ENCODE results near the gene JADE1. TPM values are rescaled to one million over a fixed set of nuclear protein-coding genes. Genes with fewer than 3 reads are reported as not detected.

Gene JADE1
- total RNA-seq, 6 donors from 2014 or later: 26.2 to 46.5 (median 38.1) TPM

DNA sequence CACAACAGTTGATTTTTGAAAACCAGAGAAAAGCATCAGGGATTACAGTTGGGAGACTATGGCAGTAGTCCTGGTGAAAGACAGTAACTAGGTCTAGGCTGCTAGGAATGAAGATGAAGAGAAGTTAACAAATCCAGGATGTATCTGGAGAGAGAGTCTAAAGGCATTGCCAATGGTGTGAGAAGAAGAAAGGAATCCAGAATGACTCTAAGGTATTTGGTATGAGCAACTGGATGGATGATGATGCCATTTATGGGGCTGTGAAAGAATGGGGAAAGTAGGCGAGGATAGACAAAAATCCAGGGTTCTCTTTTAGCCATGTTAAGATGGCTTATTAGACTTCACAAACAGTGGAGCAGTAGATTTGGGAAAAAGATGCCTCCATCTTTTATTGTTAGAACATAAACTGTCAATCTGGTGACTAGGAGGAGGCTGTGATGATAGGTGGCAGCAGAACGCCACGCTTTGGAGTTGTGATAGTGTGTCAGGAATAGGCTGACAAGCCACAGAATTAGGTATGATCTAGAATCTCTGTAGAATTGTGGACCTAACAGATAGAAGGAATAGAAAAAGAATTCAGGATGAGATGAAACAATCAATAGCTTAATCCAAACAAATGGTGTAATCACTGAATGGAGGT lies 27.3 kb upstream of the JADE1 start:
- DNase-seq (peak in 1 of 2 donors; percentile 27), ATAC-seq (ENCODE audit: low FRiP score in 2 of 2) (peak in 1 of 2 donors; percentile 48)
- H3K9me3 ChIP-seq: no peaks in the 10 kb centered on the region
- WGBS, 2 donors: 84 to 85% methylated on average over 3 of the region's 3 CpGs
- no peaks in the 10 kb centered on the region for H3K4me1 ChIP-seq
- no peak overlapping the region for H3K4me3 ChIP-seq
- no peaks in the 10 kb centered on the region for H3K27me3 ChIP-seq
- TF ChIP-seq POLR2A (IDR thresholded peaks at IDR 0.05): no peak
- TF ChIP-seq, protein P1, sequence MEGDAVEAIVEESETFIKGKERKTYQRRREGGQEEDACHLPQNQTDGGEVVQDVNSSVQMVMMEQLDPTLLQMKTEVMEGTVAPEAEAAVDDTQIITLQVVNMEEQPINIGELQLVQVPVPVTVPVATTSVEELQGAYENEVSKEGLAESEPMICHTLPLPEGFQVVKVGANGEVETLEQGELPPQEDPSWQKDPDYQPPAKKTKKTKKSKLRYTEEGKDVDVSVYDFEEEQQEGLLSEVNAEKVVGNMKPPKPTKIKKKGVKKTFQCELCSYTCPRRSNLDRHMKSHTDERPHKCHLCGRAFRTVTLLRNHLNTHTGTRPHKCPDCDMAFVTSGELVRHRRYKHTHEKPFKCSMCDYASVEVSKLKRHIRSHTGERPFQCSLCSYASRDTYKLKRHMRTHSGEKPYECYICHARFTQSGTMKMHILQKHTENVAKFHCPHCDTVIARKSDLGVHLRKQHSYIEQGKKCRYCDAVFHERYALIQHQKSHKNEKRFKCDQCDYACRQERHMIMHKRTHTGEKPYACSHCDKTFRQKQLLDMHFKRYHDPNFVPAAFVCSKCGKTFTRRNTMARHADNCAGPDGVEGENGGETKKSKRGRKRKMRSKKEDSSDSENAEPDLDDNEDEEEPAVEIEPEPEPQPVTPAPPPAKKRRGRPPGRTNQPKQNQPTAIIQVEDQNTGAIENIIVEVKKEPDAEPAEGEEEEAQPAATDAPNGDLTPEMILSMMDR (IDR thresholded peaks at IDR 0.05): peak in 1 of 6 experiments; percentile 24
- no peak for TF ChIP-seq EP300 (IDR thresholded peaks at IDR 0.05)
- TF ChIP-seq POLR2AphosphoS5 (IDR thresholded peaks at IDR 0.05): no peak
- no peaks in the 10 kb centered on the region for H3K36me3 ChIP-seq
- no peak overlapping the region for H3K27ac ChIP-seq

DNA sequence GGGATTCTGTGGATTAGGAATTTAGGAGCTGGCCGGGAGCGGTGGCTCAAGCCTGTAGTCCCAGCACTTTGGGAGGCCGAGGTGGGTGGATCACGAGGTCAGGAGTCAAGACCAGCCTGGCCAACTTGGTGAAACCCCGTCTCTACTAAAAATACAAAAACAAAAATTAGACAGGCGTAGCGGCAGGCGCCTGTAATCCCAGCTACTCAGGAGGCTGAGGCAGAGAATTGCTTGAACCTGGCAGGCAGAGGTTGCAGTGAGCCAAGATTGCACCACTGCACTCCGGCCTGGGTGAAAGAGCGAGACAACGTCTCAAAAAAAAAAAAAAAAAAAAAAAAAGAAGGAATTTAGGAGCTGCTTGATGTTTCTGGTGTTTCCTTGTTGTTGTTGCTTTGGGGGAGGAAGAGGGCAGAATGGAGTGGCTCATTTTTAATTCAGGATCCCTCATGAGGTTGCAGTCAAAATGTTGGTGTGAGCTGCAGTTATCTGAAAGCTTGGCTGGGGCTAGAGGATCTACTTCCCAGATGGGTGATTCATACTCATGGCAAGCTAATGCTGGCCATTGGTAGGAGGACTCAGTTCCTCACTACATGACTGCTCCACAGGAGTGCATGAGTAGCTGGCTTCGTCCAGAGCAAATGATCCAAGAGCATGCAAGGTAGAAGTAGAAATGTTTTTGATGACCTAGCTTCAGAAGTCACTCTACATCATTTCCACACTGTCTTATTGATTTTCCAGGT lies 26.5 kb upstream of the JADE1 start:
- Histone ChIP-seq H3K9me3 (no peaks in the 10 kb centered on the region), H3K27ac (no peak overlapping the region), H3K36me3 (no peaks in the 10 kb centered on the region), H3K4me1 (no peaks in the 10 kb centered on the region), H3K27me3 (no peaks in the 10 kb centered on the region), H3K4me3 (no peak overlapping the region)
- 82 to 91% methylated on average over 11 to 12 of the region's 12 CpGs for WGBS, 2 donors
- TF ChIP-seq, protein P1 (IDR thresholded peaks at IDR 0.05): no peak
- TF ChIP-seq EP300 (IDR thresholded peaks at IDR 0.05): no peak
- no peak for TF ChIP-seq POLR2AphosphoS5 (IDR thresholded peaks at IDR 0.05)
- no peak for TF ChIP-seq POLR2A (IDR thresholded peaks at IDR 0.05)
- DNase-seq: no peak
- peak in 1 of 2 donors; percentile 88 for ATAC-seq (ENCODE audit: low FRiP score in 2 of 2)

DNA sequence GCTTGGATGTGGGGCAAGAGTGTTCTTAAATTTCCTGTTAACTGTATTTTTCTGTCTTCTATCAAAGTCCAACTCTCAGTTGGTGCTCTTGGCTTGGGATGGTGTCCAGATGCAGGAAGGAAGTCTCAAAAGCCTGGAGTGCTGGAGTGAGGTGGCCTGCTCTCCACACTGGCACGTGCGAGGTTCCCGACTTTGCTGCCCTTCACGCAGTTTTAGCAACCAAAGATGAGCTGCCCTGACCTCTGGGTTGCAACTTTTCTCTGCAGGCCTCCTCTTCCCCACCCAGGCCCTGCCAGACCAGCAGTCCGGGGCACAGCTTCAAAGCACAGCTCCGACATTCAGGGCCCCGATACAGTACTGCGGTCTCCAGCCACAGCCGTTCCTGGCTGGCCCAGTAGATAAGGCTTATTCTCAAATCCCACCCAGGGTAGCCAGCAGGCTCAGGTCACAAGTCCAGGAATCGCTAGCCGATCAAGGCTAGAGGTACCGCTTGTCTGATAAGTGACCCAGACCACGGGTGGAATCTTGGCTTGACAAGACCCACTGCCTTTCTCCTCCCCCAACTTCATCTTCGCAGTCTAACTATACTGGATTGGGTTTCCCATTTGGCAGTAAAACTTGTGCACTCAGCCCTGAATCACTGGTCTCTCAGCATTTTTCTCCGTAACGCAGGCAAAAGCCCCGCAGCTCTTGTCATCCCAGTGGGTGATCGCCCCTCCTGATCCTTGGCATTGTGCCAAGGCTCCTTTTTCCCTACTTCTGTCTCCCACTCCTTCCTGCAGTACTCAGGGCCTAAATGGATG lies 21.8 kb upstream of the JADE1 start:
- Histone ChIP-seq H3K4me3 (no peak overlapping the region), H3K36me3 (no peaks in the 10 kb centered on the region), H3K9me3 (no peaks in the 10 kb centered on the region), H3K27me3 (no peaks in the 10 kb centered on the region), H3K27ac (no peak overlapping the region), H3K4me1 (no peaks in the 10 kb centered on the region)
- WGBS, 2 donors: 84 to 86% methylated on average over 17 to 18 of the region's 18 CpGs
- TF ChIP-seq, protein P1 (IDR thresholded peaks at IDR 0.05): no peak
- no peak for TF ChIP-seq POLR2AphosphoS5 (IDR thresholded peaks at IDR 0.05)
- no peak for TF ChIP-seq EP300 (IDR thresholded peaks at IDR 0.05)
- no peak for TF ChIP-seq POLR2A (IDR thresholded peaks at IDR 0.05)
- ATAC-seq (ENCODE audit: low FRiP score in 2 of 2) (peak; percentile 16 to 39), DNase-seq (no peak)

DNA sequence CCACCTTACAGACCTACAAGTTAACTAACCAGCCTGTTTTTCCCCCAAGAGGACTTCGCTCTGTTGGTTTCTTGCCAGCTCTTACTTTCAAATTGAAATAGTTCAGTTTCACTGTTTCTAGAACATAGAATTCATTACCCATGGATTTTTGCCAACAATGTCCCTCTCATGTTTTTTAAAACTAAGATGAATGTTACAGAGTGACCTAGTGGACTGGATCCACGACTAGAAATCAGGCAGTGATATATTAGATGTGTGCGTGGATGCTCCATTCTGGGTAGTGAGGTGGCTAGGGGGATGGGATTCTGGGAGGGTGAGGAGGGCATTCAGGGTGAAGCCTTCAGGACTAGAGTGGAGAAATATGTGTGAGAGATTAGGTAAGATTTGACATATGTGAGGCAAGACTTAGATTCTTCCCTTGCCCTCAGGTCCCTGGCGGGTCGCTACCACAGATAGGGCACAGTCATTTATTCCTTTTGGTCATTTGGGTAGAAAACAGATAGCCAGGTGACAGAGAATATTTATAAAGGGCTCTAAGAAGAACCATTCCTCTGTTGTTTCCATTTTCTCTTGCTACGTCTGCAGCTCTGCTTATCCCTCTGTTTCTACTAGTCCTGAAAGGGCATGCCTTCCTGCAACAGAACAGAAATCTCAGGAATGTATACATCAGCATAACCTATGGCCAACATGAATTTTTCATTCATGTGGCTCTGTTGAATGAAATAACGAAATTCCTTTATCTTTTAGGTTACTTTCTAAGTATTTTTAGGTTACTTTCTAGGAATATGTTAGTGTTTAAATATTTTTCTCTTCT lies 15.4 kb upstream of the JADE1 start:
- Histone ChIP-seq H3K36me3 (no peaks in the 10 kb centered on the region), H3K27me3 (no peaks in the 10 kb centered on the region), H3K4me1 (peaks cover 0 to 6% (median 1%) of the 10 kb centered on the region in 4 donors), H3K9me3 (no peaks in the 10 kb centered on the region), H3K4me3 (no peak overlapping the region), H3K27ac (no peak overlapping the region)
- WGBS, 2 donors: 69 to 75% methylated on average over 7 of the region's 7 CpGs
- TF ChIP-seq, protein P1 (IDR thresholded peaks at IDR 0.05): no peak
- TF ChIP-seq POLR2A (IDR thresholded peaks at IDR 0.05): no peak
- no peak for TF ChIP-seq POLR2AphosphoS5 (IDR thresholded peaks at IDR 0.05)
- no peak for TF ChIP-seq EP300 (IDR thresholded peaks at IDR 0.05)
- DNase-seq (no peak), ATAC-seq (ENCODE audit: low FRiP score in 2 of 2) (no peak)
